PC-9 (cell line): ENCODE measurements around the gene IGFBP2.

Experiments
- EZH2 ChIP-seq: fragments of 200-600 bp; sonication (generic); IDR thresholded peaks from 2 replicates; pipeline ENCODE4 v1.8.0; 2017; ENCODE audit warnings: antibody characterized with exemption, low read depth
- TF ChIP-seq, protein P1 (sequence below): fragments of 200-600 bp; sonication (generic); conservative IDR thresholded peaks from 2 replicates; pipeline ENCODE4 v1.6.1; 2017; ENCODE audit warnings: mixed run types, antibody characterized with exemption, mild to moderate bottlenecking, moderate library complexity

DNA sequence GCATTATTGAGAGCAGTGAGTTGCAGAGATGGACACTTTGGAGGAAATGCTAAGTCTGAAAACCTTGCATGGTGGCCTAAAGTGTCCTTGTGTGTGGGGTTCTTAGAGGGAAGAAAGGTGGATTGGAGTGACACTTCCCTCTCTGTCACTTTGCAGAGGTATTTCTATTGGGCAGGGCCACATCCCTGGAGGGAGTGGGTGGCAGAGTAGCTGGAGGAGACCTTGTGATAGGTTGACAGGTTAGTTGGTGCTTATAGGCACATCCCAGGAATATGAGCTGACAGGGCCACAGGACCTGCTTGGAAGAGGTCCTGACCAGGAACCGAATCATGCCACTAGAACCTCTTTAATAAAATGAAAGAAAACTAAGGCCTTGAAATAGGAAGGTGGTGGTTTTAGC, 63.1 kb downstream of the IGFBP2 start:
- TF ChIP-seq, protein P1, sequence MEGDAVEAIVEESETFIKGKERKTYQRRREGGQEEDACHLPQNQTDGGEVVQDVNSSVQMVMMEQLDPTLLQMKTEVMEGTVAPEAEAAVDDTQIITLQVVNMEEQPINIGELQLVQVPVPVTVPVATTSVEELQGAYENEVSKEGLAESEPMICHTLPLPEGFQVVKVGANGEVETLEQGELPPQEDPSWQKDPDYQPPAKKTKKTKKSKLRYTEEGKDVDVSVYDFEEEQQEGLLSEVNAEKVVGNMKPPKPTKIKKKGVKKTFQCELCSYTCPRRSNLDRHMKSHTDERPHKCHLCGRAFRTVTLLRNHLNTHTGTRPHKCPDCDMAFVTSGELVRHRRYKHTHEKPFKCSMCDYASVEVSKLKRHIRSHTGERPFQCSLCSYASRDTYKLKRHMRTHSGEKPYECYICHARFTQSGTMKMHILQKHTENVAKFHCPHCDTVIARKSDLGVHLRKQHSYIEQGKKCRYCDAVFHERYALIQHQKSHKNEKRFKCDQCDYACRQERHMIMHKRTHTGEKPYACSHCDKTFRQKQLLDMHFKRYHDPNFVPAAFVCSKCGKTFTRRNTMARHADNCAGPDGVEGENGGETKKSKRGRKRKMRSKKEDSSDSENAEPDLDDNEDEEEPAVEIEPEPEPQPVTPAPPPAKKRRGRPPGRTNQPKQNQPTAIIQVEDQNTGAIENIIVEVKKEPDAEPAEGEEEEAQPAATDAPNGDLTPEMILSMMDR: no peak
- no peak for TF ChIP-seq EZH2
